LNCAP (cell line): Measurements from ENCODE around the gene NRF1.

Experiments used
- CTCF ChIP-seq: fragments of 450-650 bp; IDR thresholded peaks from 2 replicates; pipeline ENCODE4 v1.5.1; 2017; ENCODE audit warnings: mild to moderate bottlenecking

NRF1 gene

GRCh38 chr7:129784437-129784782, 172.9 kb downstream of the NRF1 start:
- TF ChIP-seq CTCF: no peak

DNA sequence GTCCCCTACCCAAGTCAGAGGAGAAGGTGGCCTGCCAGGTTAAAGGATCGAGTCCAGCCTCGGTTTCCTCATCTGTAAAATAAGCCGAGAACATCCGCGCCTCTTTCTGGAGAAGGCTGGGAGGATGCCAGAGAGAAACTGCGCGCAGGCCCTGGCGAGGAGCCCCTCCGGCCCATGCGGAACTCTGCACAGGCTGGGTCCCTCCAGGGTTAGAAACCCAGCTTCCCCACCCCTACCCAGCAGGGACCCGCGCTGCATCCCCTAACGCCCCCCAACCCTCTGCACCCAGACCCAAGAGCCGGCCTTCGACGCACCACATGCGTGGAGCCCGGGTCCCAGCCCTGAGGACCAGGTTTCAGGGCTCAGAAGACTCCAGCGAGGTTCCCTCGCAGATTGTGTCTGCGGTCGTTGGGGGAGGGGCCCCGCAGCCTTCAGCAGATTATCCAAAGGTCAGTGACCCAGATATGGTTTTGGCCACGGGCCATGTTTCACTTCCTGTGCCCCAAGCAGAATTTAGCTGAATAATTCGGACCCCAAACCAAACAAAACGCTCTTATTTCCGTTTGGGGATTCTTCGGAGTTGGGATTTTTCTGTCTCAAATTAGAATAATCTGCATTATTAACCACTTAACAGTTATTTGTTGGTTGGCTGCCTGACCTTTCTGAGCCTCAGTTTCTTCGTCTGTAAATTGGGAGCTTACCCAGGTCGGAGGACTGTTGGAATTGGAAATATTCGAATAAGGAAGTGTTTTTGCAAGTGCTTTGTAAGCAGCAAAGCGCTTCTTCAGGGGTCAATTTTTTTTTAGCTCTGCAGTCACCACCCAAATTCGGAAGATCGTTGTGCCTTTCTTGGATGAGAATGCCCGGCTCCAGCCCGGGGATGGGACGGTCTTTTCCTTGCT, 173.5 kb downstream of the NRF1 start:
- TF ChIP-seq CTCF: no peak

GRCh38 chr7:129785685-129786514, 174.4 kb downstream of the NRF1 start:
- no peak for TF ChIP-seq CTCF

- TF ChIP-seq CTCF: no peak
These were observed 175.5 kb downstream of the NRF1 start for GRCh38 chr7:129786825-129787563.

DNA sequence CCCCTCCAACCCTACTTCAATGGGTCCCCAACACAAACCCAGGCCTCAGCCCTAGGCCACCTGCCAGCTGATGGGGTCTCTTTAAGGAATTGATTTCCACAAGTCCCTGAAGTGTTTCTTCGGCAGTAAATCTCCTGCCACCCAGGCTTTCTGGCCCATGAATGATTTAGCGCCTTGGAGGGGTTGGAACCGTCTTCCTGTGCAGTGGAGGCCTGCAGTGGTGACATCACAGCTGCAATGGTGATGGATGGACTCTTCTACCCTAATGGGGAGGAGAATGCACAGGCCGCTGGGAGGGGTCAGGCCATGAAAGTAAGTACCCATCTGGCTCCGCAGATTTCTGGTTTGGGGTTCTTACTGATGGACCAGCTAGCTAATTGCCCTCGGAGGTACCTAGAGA, 177.5 kb downstream of the NRF1 start:
- no peak for TF ChIP-seq CTCF

DNA sequence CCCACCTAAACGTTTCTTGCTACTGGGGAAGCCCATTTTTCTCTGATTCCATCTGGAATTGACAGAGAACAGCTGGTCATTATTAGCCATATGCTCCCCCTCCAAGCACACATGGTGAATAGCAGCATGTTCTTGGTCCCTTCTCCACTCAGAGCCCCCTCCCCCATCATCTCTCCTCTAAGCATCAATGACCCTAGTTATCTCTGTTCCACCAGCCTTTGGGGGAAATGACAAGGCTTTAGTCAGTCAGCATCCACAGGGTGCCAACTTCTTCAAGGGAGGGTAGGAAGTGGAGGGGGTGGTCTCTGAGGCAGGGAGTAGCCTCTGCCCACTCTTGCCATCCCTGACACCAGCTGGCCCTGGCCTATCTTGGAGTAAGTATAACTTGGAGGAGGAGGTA, 178.1 kb downstream of the NRF1 start:
- TF ChIP-seq CTCF: no peak

- no peak for TF ChIP-seq CTCF
These were observed 178.6 kb downstream of the NRF1 start for GRCh38 chr7:129790136-129790535.
